HEK293T (cell line): ENCODE measurements around the gene TNFRSF9.

Source experiments
- BHLHE40 ChIP-seq: fragments of 450-650 bp; IDR thresholded peaks from 2 replicates; pipeline ENCODE4 v1.6.1; 2016; ENCODE audit warnings: mild to moderate bottlenecking, moderate library complexity, borderline replicate concordance
- CTBP1 ChIP-seq: fragments of 450-650 bp; IDR thresholded peaks from 2 replicates; pipeline ENCODE4 v1.6.1; 2016; ENCODE audit warnings: borderline replicate concordance
- ELF4 ChIP-seq: fragments of 450-650 bp; IDR thresholded peaks from 2 replicates; pipeline ENCODE4 v1.6.1; 2017; ENCODE audit warnings: antibody characterized with exemption
- FOXK2 ChIP-seq: fragments of 450-650 bp; IDR thresholded peaks from 2 replicates; pipeline ENCODE4 v1.6.1; 2016; ENCODE audit warnings: mild to moderate bottlenecking
- FOXM1 ChIP-seq: fragments of 450-650 bp; IDR thresholded peaks from 2 replicates; pipeline ENCODE4 v1.6.1; 2017; ENCODE audit warnings: mild to moderate bottlenecking, borderline replicate concordance
- HDGF ChIP-seq: fragments of 450-650 bp; IDR thresholded peaks from 2 replicates; pipeline ENCODE4 v1.6.1; 2017; ENCODE audit warnings: antibody characterized with exemption, borderline replicate concordance
- L3MBTL2 ChIP-seq: fragments of 450-650 bp; conservative IDR thresholded peaks from 2 replicates; pipeline ENCODE4 v1.6.1; 2016; ENCODE audit warnings: mild to moderate bottlenecking
- SP1 ChIP-seq: fragments of 450-650 bp; IDR thresholded peaks from 2 replicates; pipeline ENCODE4 v1.6.1; 2017
- SUZ12 ChIP-seq: fragments of 450-650 bp; IDR thresholded peaks from 2 replicates; pipeline ENCODE4 v1.6.1; 2016; ENCODE audit warnings: mild to moderate bottlenecking
- TARDBP ChIP-seq: fragments of 450-650 bp; IDR thresholded peaks from 2 replicates; pipeline ENCODE4 v1.6.1; 2016
- ZNF384 ChIP-seq: fragments of 450-650 bp; IDR thresholded peaks from 2 replicates; pipeline ENCODE4 v1.6.1; 2016
- TF ChIP-seq, protein P1 (sequence below): fragments of 450-650 bp; IDR thresholded peaks from 2 replicates; pipeline ENCODE4 v1.6.1; 2016

DNA sequence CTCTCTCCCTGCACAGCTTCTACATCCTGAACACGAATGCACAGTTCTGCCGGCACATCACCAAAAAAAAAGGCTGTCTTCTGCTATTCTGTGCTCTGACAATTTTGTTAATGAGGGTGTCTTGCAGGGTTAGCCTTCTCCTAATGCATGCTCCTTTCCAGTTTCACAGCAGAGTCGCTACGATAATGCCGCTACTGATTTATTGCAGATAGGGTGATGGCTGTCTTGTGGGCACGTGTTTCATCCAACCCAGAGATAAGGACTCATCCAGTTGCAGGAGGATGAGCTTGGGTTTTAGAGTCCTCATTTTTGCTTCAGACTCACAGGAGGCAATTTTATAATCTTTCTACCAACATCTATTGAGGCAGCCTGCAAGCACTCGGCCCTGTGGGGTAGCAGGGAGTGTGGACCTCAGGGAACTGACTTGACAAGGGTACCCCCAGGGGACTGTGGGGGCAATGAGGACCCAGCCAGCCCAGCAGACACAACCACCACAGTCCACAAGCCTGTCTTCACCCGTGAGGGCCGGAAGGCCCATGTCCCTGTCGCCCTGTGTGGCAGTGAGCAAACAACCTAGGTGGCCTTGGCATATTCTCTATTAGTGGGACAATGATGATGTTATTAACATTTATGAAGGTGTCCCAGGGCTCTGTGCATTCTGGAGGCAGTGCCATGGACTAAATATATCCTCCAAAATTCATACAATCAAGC lies 72.4 kb downstream of the TNFRSF9 start:
- TF ChIP-seq FOXK2 (no peak), CTBP1 (no peak), FOXM1 (no peak), TARDBP (no peak), ELF4 (no peak), HDGF (no peak), SP1 (no peak), SUZ12 (no peak), BHLHE40 (no peak), L3MBTL2 (no peak), ZNF384 (no peak)
- TF ChIP-seq, protein P1, sequence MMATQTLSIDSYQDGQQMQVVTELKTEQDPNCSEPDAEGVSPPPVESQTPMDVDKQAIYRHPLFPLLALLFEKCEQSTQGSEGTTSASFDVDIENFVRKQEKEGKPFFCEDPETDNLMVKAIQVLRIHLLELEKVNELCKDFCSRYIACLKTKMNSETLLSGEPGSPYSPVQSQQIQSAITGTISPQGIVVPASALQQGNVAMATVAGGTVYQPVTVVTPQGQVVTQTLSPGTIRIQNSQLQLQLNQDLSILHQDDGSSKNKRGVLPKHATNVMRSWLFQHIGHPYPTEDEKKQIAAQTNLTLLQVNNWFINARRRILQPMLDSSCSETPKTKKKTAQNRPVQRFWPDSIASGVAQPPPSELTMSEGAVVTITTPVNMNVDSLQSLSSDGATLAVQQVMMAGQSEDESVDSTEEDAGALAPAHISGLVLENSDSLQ = no peak
